Ovary (tissue), 9 donors: ENCODE data around the gene CELA1. TPM values are rescaled to one million over a fixed set of nuclear protein-coding genes. Genes with fewer than 3 reads are reported as not detected.

Experiments
- DNase-seq, 5 donors: peaks; one replicate each; pipeline ENCODE4 v3.0.0-alpha.2; 2019 to 2020
- H3K27ac ChIP-seq, 2 donors: fragments of 200-600 bp; one replicate each; pipeline versions ENCODE4 v1.5.1 to v1.8.0; 2019 to 2022
- H3K27me3 ChIP-seq: fragments of 200-600 bp; one replicate; pipeline ENCODE4 v1.8.0; 2022
- H3K36me3 ChIP-seq: fragments of 200-600 bp; sonication (generic); one replicate; pipeline ENCODE4 v1.5.1; 2019
- H3K4me1 ChIP-seq: one replicate; pipeline ENCODE4 v1.8.1; 2013; ENCODE audit warnings: mild to moderate bottlenecking, moderate library complexity; ENCODE audit not compliant: insufficient read depth
- H3K4me3 ChIP-seq: fragments of 200-600 bp; sonication (generic); one replicate; pipeline ENCODE4 v1.5.1; 2017
- H3K9me3 ChIP-seq, 2 donors: fragments of 200-600 bp in 1 of 2; sonication (generic) in 1 of 2; one replicate each; pipeline versions ENCODE4 v1.5.1 to v1.8.1; 2013 to 2019; ENCODE audit warnings: mild to moderate bottlenecking in 1 of 2, moderate library complexity in 1 of 2
- EP300 ChIP-seq: sonication (generic); formaldehyde crosslinking; IDR thresholded peaks from one replicate; pipeline ENCODE4 v1.6.1; 2017; ENCODE audit warnings: antibody characterized with exemption
- POLR2A ChIP-seq: fragments of 450-650 bp; IDR thresholded peaks from one replicate; pipeline ENCODE4 v1.6.1; 2017; ENCODE audit warnings: antibody characterized with exemption, mild to moderate bottlenecking, moderate library complexity
- WGBS, 3 donors: extraction: QIAGEN DNeasy Blood & Tissue Kit in 1 of 3; methylation state at CpG; one replicate each; pipeline versions ENCODE4 v1.1.5 to v1.1.7; 2013 to 2017; 5-methylcytosine and 5-hydroxymethylcytosine counted together
- intact Hi-C, 4 donors: fragments of 100-400 bp; cut with DNase I; formaldehyde crosslinking; loops; one replicate each; pipeline versions ENCODE4 v1.11.0 to v1.15.1; 2022 to 2023
- polyA plus RNA-seq, 2 donors: library from polyadenylated mRNA; stranded (reverse); fragments of 200-250 nt in 1 of 2; fragments of 350-450 nt in 1 of 2; fragmentation: Illumina TruSeq in 1 of 2; extraction: RNeasy Lipid Tissue Mini Kit (QIAGEN cat#74804) in 1 of 2; gene quantifications; one replicate each; pipeline ENCODE4 v1.2.3, GENCODE V29; 2013 to 2014
- total RNA-seq, 7 donors: library from RNA; depleted of rRNA in 2 of 7; stranded (reverse); fragments of >200 nt in 2 of 7; fragmentation: NEBNext Ultra II Directional in 3 of 7; extraction: Animal tissue kit (Norgen Biotek cat#: 25700) in 3 of 7; gene quantifications; one replicate each; pipeline versions ENCODE4 v1.1.0 to v1.2.4, GENCODE V29; 2016 to 2023
- TF ChIP-seq, protein P1 (sequence below), 3 donors: fragments of 450-650 bp in 2 of 3; fragments of 200-600 bp in 1 of 3; IDR thresholded peaks; one replicate each; pipeline versions ENCODE4 v1.5.1 to v1.8.0; 2016 to 2022; ENCODE audit warnings: antibody characterized with exemption in 3 of 3, mild to moderate bottlenecking in 1 of 3
- donor health status: DM: no; HTN: no; CAD: no; lungs with moderate emphysema.
- donor health status: DM: no; HTN: no; CAD: no.
- donor health status: Bipolar disorder and iron deficiency.
- donor health status: DM: yes; HTN: yes; CAD: no.
- donor health status: DM: no; HTN: no; CAD: no.
- donor health status: DM: yes; HTN: yes; CAD: no.

CELA1 gene
- total and polyA plus RNA-seq, 9 donors: not detected

DNA sequence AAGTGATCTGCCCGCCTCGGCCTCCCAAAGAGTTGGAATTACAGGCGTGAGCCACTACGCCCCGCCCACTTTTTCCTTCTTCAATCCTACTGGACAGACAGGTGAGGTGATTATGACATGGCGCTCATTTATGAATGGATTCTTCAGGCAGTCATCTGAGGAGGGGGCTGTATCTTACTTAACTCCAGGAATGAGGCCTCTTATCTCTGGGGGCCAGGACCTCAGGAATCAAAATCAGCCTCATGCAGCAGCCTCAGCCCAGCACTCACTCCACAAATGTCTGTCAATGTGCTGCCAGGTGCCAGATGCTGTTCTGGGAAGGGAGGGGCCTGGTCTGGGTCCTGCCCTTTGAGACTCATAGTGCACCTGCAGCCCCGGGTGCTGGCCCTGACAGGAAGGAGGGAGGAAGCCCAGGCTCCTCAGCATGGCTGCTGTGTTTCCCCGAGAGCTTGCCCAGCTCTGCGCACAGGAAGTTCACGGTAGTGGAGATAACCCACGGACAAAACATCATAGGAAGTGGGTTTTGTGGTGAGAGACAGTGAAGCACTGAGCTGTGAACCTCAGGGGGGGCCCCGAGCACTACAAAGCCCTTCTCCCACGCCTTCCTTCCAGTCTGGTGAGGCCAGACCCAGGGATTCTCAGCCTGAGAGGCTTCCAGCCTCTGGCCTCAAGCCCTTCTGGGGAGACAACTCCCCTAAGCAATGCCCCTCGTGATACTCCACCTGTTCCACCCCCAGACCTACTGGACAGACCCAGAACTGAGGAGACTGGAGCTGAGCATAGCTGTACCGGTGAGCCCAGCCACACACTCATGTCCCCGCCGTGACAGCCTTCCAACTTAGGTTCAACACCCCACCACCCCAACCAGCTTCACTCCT, 22.4 kb upstream of the CELA1 start:
- 59 to 62% (median 62%) methylated on average over 17 of the region's 17 CpGs for WGBS, 3 donors
- Histone ChIP-seq H3K27me3 (no peaks in the 10 kb centered on the region), H3K36me3 (no peaks in the 10 kb centered on the region), H3K27ac (no peak overlapping the region), H3K4me1 (peaks cover 3% of the 10 kb centered on the region), H3K9me3 (no peaks in the 10 kb centered on the region), H3K4me3 (no peak overlapping the region)
- intact Hi-C loops: no loop called here
- TF ChIP-seq, protein P1, sequence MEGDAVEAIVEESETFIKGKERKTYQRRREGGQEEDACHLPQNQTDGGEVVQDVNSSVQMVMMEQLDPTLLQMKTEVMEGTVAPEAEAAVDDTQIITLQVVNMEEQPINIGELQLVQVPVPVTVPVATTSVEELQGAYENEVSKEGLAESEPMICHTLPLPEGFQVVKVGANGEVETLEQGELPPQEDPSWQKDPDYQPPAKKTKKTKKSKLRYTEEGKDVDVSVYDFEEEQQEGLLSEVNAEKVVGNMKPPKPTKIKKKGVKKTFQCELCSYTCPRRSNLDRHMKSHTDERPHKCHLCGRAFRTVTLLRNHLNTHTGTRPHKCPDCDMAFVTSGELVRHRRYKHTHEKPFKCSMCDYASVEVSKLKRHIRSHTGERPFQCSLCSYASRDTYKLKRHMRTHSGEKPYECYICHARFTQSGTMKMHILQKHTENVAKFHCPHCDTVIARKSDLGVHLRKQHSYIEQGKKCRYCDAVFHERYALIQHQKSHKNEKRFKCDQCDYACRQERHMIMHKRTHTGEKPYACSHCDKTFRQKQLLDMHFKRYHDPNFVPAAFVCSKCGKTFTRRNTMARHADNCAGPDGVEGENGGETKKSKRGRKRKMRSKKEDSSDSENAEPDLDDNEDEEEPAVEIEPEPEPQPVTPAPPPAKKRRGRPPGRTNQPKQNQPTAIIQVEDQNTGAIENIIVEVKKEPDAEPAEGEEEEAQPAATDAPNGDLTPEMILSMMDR (IDR thresholded peaks at IDR 0.05): no peak
- no peak for TF ChIP-seq POLR2A
- no peak for TF ChIP-seq EP300
- no peak for DNase-seq

DNA sequence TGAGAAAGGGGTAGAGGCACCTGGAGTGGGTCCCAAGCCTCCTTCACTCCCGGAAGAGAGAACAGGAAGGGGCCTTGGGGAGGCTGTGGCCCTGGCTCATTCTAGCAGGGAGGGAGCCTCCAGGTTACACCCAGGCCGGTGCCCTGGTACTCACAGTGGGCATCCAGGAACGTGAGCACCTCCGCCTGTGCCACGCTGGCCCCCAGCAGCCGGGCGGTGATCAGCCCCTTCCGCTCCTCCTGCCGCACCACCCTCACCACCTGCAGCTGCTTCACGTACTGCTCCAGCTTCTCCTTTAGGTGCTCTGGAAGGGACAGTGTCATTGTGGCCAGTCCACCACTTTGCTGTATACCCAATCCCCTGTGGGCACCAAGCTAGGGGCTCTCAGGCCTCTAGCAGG, 18.8 kb upstream of the CELA1 start:
- TF ChIP-seq EP300: no peak
- no peak for TF ChIP-seq POLR2A
- TF ChIP-seq, protein P1 (IDR thresholded peaks at IDR 0.05): no peak
- no peak overlapping the region for H3K27ac ChIP-seq
- no peaks in the 10 kb centered on the region for H3K36me3 ChIP-seq
- DNase-seq: no peak
- no peaks in the 10 kb centered on the region for H3K9me3 ChIP-seq
- no peaks in the 10 kb centered on the region for H3K27me3 ChIP-seq
- intact Hi-C loops: no loop called here
- no peak overlapping the region for H3K4me3 ChIP-seq
- 94 to 97% (median 94%) methylated on average over 10 of the region's 10 CpGs for WGBS, 3 donors
- no peaks in the 10 kb centered on the region for H3K4me1 ChIP-seq

DNA sequence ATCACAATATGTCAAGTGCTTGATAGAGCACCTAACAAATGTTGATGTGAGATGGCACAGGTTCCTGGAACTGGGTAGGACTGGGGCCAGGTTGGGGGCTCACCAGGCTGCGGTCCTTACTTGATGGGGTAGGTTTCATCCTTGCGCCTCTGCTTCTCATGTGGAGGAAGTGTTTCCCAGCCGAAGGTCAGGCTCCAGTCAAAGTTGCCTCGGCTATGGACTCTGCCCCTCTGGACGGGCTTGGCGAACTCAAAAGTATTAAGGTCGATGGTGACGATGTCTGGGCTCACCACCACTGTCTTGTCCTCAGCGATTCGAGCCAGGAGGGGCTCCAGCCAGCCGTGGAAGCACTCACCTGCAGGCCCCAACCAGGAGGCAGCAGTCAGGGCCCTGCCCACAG, 17.5 kb upstream of the CELA1 start:
- intact Hi-C loops: no loop called here
- no peaks in the 10 kb centered on the region for H3K36me3 ChIP-seq
- TF ChIP-seq EP300: no peak

DNA sequence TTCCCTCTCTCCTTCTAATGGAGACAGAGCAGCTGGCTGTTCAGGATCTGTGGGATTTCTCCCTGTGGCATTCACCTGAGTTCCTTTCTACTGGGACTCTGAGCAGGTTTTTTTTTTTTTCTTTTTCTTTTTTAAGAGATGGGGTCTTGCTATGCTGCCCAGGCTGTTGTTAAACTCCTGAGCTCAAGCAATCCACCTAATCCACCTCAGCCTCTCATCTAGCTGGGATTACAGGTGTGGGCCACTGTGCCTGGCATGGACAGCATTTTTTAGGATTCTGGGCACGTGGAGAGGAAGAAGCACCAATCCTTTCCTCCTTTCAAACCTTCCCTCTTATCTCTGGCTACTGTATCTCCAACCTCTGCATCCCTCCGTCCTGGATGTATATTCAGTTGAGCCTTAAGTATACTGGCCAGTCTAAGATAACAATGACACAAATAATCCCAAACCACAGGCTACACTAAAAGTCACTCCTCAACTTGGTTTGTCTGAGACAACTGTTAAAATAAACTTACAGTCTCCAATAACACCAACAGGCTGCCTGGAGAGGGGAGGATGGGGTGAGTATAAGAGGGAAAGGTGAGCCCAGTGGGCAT, 16.4 kb upstream of the CELA1 start:
- TF ChIP-seq, protein P1 (IDR thresholded peaks at IDR 0.05): no peak
- TF ChIP-seq EP300 (no peak), POLR2A (no peak)
- Histone ChIP-seq H3K27ac (no peak overlapping the region), H3K9me3 (no peaks in the 10 kb centered on the region), H3K4me3 (no peak overlapping the region), H3K4me1 (no peaks in the 10 kb centered on the region), H3K27me3 (no peaks in the 10 kb centered on the region), H3K36me3 (no peaks in the 10 kb centered on the region)
- intact Hi-C loops: no loop called here
- 65 to 83% (median 74%) methylated on average over 2 of the region's 2 CpGs for whole genome bisulfite sequencing, 3 donors
- no peak for DNase-seq

More for the DNA sequence above, 17.5 kb upstream of the CELA1 start:
- Histone ChIP-seq H3K27me3 (no peaks in the 10 kb centered on the region), H3K27ac (no peak overlapping the region), H3K4me3 (no peak overlapping the region), H3K9me3 (no peaks in the 10 kb centered on the region), H3K4me1 (no peaks in the 10 kb centered on the region)
- WGBS, 3 donors: 89 to 90% (median 89%) methylated on average over 11 of the region's 11 CpGs
- DNase-seq: no peak

DNA sequence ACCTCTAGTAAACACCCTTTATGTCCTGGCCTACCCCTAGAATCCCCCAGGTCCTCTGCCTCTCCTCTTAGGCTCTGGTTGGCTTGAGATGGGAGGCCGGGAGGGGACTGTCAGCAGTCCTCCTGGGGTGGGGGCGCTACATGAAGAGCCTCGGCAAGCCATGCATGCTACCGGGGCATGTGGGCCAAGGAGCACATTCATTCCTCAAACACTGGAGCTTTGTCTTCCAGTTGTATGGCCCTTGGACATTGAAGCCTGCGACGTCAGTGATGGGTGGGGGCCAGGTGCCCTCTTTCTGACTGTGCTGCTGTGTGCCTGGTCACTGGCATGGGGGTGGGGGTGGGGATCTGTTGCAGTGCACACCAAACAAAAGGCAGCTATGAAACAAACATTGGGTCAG, 15.8 kb upstream of the CELA1 start:
- Histone ChIP-seq H3K4me1 (no peaks in the 10 kb centered on the region), H3K36me3 (no peaks in the 10 kb centered on the region), H3K27ac (no peak overlapping the region), H3K9me3 (no peaks in the 10 kb centered on the region), H3K27me3 (no peaks in the 10 kb centered on the region), H3K4me3 (no peak overlapping the region)
- WGBS, 3 donors: 91 to 95% (median 92%) methylated on average over 6 of the region's 6 CpGs
- DNase-seq: no peak
- intact Hi-C loops: no loop called here
- TF ChIP-seq POLR2A: no peak
- no peak for TF ChIP-seq EP300
- TF ChIP-seq, protein P1 (IDR thresholded peaks at IDR 0.05): no peak
